HEK293 (cell line): ENCODE measurements around the gene KIR3DL2.
"Not testable (repeated sequence)": the region's sequence is repeated elsewhere in the genome, so short reads cannot be mapped to it uniquely, and the experiment has no call there.

Experiments used
- CTCF ChIA-PET: fragments of 350-600 bp; formaldehyde crosslinking; extraction: SDS; loops from one replicate; lab custom pipeline; 2021; ENCODE audit warnings: antibody characterized with exemption; lab: Yijun Ruan, JAX
- POLR2A ChIA-PET: fragments of 300-600 bp; formaldehyde crosslinking; extraction: SDS; loops from one replicate; lab custom pipeline; 2020; ENCODE audit warnings: antibody characterized with exemption, inconsistent platforms; lab: Yijun Ruan, JAX
- H3K27ac ChIP-seq: fragments of 200-500 bp; sonication (Bioruptor generic); 2 replicates; pipeline ENCODE4 v1.5.1; 2014; ENCODE audit warnings: low read depth, low read length, control low read depth, inconsistent platforms; ENCODE audit errors: extremely low read depth
- H3K36me3 ChIP-seq, 2 experiments: fragments of 200-500 bp in 1 of 2; sonication (Bioruptor generic) in 1 of 2; 1 replicate in 1 of 2; 2 replicates in 1 of 2; pipeline ENCODE4 v1.5.1; 2014 to 2017; ENCODE audit warnings: inconsistent platforms in 2 of 2, low read length in 2 of 2; ENCODE audit not compliant: control insufficient read depth in 2 of 2, insufficient read depth in 1 of 2
- H3K4me1 ChIP-seq: fragments of 200-500 bp; sonication (Bioruptor generic); 2 replicates; pipeline ENCODE4 v1.5.1; 2014; ENCODE audit warnings: mild to moderate bottlenecking, low read length, inconsistent platforms; ENCODE audit not compliant: control insufficient read depth, insufficient read depth
- H3K4me3 ChIP-seq: 2 replicates; pipeline ENCODE4 v1.5.1; 2011; ENCODE audit warnings: low read depth, mild to moderate bottlenecking, control low read depth, low read length, moderate library complexity
- H3K9me3 ChIP-seq: fragments of 200-500 bp; sonication (Bioruptor generic); 2 replicates; pipeline ENCODE4 v1.5.1; 2014; ENCODE audit warnings: low read depth, low read length, inconsistent platforms; ENCODE audit not compliant: control insufficient read depth, insufficient read depth
- GLI4 ChIP-seq: fragments of 450-650 bp; formaldehyde crosslinking; IDR thresholded peaks from 2 replicates; pipeline ENCODE4 v1.5.1; 2016; ENCODE audit warnings: missing biosample characterization, missing genetic modification characterization
- HOXC10 ChIP-seq: sonication (generic); formaldehyde crosslinking; IDR thresholded peaks from 2 replicates; pipeline ENCODE4 v1.8.1; 2023; ENCODE audit warnings: mild to moderate bottlenecking, missing genetic modification reagents
- RBAK ChIP-seq: fragments of 450-650 bp; formaldehyde crosslinking; IDR thresholded peaks from 2 replicates; pipeline ENCODE4 v1.5.1; 2016; ENCODE audit warnings: missing biosample characterization, missing genetic modification characterization
- ZBTB20 ChIP-seq: fragments of 450-650 bp; formaldehyde crosslinking; IDR thresholded peaks from 2 replicates; pipeline ENCODE4 v1.5.1; 2016; ENCODE audit warnings: missing biosample characterization, missing genetic modification characterization
- ZBTB48 ChIP-seq: fragments of 450-650 bp; formaldehyde crosslinking; IDR thresholded peaks from 2 replicates; pipeline ENCODE4 v1.5.1; 2016; ENCODE audit warnings: missing biosample characterization, missing genetic modification characterization
- ZNF133 ChIP-seq: fragments of 450-650 bp; formaldehyde crosslinking; IDR thresholded peaks from 2 replicates; pipeline ENCODE4 v1.5.1; 2016; ENCODE audit warnings: missing biosample characterization, missing genetic modification characterization
- ZNF138 ChIP-seq: fragments of 450-650 bp; formaldehyde crosslinking; IDR thresholded peaks from 2 replicates; pipeline ENCODE4 v1.5.1; 2016; ENCODE audit warnings: missing biosample characterization, missing genetic modification characterization, borderline replicate concordance
- ZNF140 ChIP-seq: fragments of 450-650 bp; formaldehyde crosslinking; IDR thresholded peaks from 2 replicates; pipeline ENCODE4 v1.5.1; 2016; ENCODE audit warnings: missing biosample characterization, missing genetic modification characterization
- ZNF175 ChIP-seq: fragments of 450-650 bp; formaldehyde crosslinking; IDR thresholded peaks from 2 replicates; pipeline ENCODE4 v1.5.1; 2016; ENCODE audit warnings: missing biosample characterization, missing genetic modification characterization
- ZNF19 ChIP-seq: fragments of 450-650 bp; formaldehyde crosslinking; IDR thresholded peaks from 2 replicates; pipeline ENCODE4; 2016; ENCODE audit warnings: missing biosample characterization, missing genetic modification characterization, low read depth
- ZNF37A ChIP-seq: fragments of 450-650 bp; IDR thresholded peaks from 2 replicates; pipeline ENCODE4 v1.5.1; 2018; ENCODE audit warnings: missing biosample characterization, missing genetic modification characterization
- ZNF394 ChIP-seq: fragments of 450-650 bp; formaldehyde crosslinking; IDR thresholded peaks from 2 replicates; pipeline ENCODE4 v1.5.1; 2016; ENCODE audit warnings: missing biosample characterization, missing genetic modification characterization, mild to moderate bottlenecking, moderate library complexity, borderline replicate concordance
- ZNF521 ChIP-seq: fragments of 450-650 bp; formaldehyde crosslinking; IDR thresholded peaks from 2 replicates; pipeline ENCODE4 v1.5.1; 2017; ENCODE audit warnings: missing biosample characterization, mild to moderate bottlenecking, missing genetic modification characterization
- ZNF529 ChIP-seq: fragments of 450-650 bp; formaldehyde crosslinking; IDR thresholded peaks from 2 replicates; pipeline ENCODE4 v1.5.1; 2017; ENCODE audit warnings: missing genetic modification characterization, missing biosample characterization; ENCODE audit not compliant: insufficient replicate concordance
- ZNF571 ChIP-seq: fragments of 450-650 bp; formaldehyde crosslinking; IDR thresholded peaks from 2 replicates; pipeline ENCODE4 v1.5.0; 2017; ENCODE audit warnings: missing biosample characterization, missing genetic modification characterization
- ZNF660 ChIP-seq: fragments of 450-650 bp; IDR thresholded peaks from 2 replicates; pipeline ENCODE4 v1.5.1; 2018; ENCODE audit warnings: missing biosample characterization, mild to moderate bottlenecking, missing genetic modification characterization
- ZNF792 ChIP-seq: fragments of 450-650 bp; formaldehyde crosslinking; IDR thresholded peaks from 2 replicates; pipeline ENCODE4 v1.5.1; 2016; ENCODE audit warnings: missing biosample characterization, missing genetic modification characterization
- ZNF843 ChIP-seq: fragments of 450-650 bp; formaldehyde crosslinking; IDR thresholded peaks from 2 replicates; pipeline ENCODE4 v1.5.1; 2016; ENCODE audit warnings: missing biosample characterization, missing genetic modification characterization
- TF ChIP-seq, protein P1 (sequence below): fragments of 450-650 bp; formaldehyde crosslinking; IDR thresholded peaks from 2 replicates; pipeline ENCODE4 v1.5.1; 2017; ENCODE audit warnings: missing biosample characterization, missing genetic modification characterization
- TF ChIP-seq, protein P2 (sequence below): fragments of 450-650 bp; formaldehyde crosslinking; IDR thresholded peaks from 2 replicates; pipeline ENCODE4 v1.5.1; 2016; ENCODE audit warnings: missing biosample characterization, missing genetic modification characterization, borderline replicate concordance

The KIR3DL2 gene

DNA sequence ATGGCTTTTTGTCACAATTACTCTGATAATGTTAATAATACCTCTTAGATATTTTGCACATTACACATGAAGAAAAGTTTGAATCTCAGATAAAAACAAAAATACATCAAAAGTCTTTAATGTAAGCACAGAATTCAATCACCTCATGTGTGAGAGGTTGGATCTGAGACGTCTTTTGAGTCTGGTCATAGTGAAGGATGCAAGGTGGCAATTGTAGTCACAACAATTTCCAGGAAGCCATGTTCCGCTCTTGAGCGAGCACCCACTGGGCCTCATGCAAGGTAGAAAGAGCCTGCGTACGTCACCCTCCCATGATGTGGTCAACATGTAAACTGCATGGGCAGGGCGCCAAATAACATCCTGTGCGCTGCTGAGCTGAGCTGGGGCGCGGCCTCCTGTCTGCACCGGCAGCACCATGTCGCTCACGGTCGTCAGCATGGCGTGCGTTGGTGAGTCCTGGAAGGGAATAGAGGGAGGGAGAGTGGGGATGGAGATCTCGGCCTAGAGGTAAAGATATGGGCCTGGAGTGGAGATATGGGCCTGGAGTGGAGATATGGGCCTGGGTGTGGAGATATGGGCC, at the start of gene KIR3DL2:
Gene KIR3DL2, plus strand, starts transcription at position 383 of the 580 bp plus-strand sequence. Its CDS starts 33 bp downstream, at position 416.
- CTCF ChIA-PET, POLR2A ChIA-PET, H3K9me3 ChIP-seq: not testable (repeated sequence)

DNA sequence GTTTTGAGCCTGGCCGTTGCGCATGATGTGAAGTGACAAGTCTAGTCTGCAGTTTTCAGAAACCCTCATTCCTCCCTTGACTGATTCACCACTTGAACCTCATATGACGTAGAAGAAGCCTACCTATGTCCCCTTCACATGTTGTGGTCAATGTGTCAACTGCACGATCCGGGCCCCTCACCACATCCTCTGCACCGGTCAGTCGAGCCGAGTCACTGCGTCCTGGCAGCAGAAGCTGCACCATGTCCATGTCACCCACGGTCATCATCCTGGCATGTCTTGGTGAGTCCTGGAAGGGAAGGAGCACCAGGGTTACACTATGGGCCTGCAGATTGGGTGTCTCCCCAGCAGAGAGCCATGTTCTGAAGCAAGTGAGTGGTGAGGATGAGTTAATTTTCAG, 46.8 kb upstream of the KIR3DL2 start, which contains the start of gene KIR2DL4:
Gene KIR2DL4, plus strand, starts transcription at position 201 of the 400 bp plus-strand sequence. Its CDS starts 42 bp downstream, at position 243.
- Histone ChIP-seq H3K4me3 (no peak within 1 kb of the TSS), H3K36me3 (no peaks in the 10 kb centered on the region), H3K4me1 (no peaks in the 10 kb centered on the region), H3K9me3 (no peaks in the 10 kb centered on the region), H3K27ac (no peak within 1 kb of the TSS)
- CTCF ChIA-PET: interaction anchor here (0.8 kb wide), 1 partner anchor 78 kb away, joined by 3 read pairs; no protein-coding TSS in a partner anchor
- POLR2A ChIA-PET: no interaction called here
- TF ChIP-seq ZNF571 (no peak), ZNF19 (tag by site-specific recombination) (no peak)

More for the DNA sequence above, at the start of gene KIR3DL2:
- H3K4me1 ChIP-seq, H3K36me3 ChIP-seq, H3K27ac ChIP-seq, H3K4me3 ChIP-seq: not testable (repeated sequence)

DNA sequence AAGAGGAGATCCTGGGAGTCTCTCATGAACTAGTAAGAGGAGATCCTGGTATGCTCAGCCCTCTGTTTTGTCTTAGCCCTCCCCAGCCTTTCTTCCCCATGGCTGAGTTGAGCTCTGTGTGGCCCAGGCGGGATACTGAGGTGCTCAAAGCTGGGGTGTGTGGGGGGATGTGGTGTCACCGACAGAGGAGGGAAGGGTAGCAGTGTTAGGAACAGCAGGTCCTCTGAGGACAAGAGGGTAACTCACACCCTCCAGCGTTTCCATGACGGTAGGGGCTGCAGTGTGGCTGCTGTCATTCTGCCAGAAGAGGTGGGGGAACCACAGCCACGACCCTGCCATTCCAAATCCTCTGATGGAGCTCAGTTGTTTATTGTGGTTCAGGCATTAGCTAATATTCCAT, 46.1 kb upstream of the KIR3DL2 start:
- no peaks in the 10 kb centered on the region for H3K36me3 ChIP-seq
- no peaks in the 10 kb centered on the region for H3K9me3 ChIP-seq
- TF ChIP-seq ZNF529 (no peak), HOXC10 (CRISPR knock-in tag) (no peak), ZBTB48 (no peak), ZNF521 (no peak), ZNF843 (no peak), ZBTB20 (tag by site-specific recombination) (no peak), ZNF138 (tag by site-specific recombination) (no peak), ZNF140 (tag by site-specific recombination) (no peak)
- TF ChIP-seq, protein P1, sequence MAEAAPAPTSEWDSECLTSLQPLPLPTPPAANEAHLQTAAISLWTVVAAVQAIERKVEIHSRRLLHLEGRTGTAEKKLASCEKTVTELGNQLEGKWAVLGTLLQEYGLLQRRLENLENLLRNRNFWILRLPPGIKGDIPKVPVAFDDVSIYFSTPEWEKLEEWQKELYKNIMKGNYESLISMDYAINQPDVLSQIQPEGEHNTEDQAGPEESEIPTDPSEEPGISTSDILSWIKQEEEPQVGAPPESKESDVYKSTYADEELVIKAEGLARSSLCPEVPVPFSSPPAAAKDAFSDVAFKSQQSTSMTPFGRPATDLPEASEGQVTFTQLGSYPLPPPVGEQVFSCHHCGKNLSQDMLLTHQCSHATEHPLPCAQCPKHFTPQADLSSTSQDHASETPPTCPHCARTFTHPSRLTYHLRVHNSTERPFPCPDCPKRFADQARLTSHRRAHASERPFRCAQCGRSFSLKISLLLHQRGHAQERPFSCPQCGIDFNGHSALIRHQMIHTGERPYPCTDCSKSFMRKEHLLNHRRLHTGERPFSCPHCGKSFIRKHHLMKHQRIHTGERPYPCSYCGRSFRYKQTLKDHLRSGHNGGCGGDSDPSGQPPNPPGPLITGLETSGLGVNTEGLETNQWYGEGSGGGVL (tag by site-specific recombination): no peak
- H3K4me3 ChIP-seq: no peak overlapping the region
- H3K27ac ChIP-seq: no peak overlapping the region
- CTCF ChIA-PET: interaction anchor here (0.8 kb wide), 1 partner anchor 77 kb away, joined by 3 read pairs; no protein-coding TSS in a partner anchor
- H3K4me1 ChIP-seq: no peaks in the 10 kb centered on the region
- POLR2A ChIA-PET: no interaction called here

DNA sequence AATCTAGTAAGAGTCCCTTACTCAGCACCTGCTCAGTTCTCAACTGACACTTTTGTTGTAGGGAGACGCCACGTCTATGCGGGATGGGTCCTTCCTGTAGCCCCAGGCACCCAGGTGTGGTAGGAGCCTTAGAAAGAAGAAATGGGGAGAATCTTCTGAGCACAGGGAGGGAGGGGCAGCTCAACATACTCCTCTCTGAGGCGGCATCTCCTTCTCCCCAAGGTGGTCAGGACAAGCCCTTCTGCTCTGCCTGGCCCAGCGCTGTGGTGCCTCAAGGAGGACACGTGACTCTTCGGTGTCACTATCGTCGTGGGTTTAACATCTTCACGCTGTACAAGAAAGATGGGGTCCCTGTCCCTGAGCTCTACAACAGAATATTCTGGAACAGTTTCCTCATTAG, 45.7 kb upstream of the KIR3DL2 start:
- ChIA-PET POLR2A (no interaction called here), CTCF (no interaction called here)
- TF ChIP-seq ZNF660 (tag by site-specific recombination) (no peak), RBAK (no peak), ZNF792 (tag by site-specific recombination) (no peak), ZNF37A (no peak), ZNF175 (tag by site-specific recombination) (no peak), GLI4 (tag by site-specific recombination) (no peak), ZNF394 (no peak), ZNF133 (tag by site-specific recombination) (no peak)
- TF ChIP-seq, protein P2, sequence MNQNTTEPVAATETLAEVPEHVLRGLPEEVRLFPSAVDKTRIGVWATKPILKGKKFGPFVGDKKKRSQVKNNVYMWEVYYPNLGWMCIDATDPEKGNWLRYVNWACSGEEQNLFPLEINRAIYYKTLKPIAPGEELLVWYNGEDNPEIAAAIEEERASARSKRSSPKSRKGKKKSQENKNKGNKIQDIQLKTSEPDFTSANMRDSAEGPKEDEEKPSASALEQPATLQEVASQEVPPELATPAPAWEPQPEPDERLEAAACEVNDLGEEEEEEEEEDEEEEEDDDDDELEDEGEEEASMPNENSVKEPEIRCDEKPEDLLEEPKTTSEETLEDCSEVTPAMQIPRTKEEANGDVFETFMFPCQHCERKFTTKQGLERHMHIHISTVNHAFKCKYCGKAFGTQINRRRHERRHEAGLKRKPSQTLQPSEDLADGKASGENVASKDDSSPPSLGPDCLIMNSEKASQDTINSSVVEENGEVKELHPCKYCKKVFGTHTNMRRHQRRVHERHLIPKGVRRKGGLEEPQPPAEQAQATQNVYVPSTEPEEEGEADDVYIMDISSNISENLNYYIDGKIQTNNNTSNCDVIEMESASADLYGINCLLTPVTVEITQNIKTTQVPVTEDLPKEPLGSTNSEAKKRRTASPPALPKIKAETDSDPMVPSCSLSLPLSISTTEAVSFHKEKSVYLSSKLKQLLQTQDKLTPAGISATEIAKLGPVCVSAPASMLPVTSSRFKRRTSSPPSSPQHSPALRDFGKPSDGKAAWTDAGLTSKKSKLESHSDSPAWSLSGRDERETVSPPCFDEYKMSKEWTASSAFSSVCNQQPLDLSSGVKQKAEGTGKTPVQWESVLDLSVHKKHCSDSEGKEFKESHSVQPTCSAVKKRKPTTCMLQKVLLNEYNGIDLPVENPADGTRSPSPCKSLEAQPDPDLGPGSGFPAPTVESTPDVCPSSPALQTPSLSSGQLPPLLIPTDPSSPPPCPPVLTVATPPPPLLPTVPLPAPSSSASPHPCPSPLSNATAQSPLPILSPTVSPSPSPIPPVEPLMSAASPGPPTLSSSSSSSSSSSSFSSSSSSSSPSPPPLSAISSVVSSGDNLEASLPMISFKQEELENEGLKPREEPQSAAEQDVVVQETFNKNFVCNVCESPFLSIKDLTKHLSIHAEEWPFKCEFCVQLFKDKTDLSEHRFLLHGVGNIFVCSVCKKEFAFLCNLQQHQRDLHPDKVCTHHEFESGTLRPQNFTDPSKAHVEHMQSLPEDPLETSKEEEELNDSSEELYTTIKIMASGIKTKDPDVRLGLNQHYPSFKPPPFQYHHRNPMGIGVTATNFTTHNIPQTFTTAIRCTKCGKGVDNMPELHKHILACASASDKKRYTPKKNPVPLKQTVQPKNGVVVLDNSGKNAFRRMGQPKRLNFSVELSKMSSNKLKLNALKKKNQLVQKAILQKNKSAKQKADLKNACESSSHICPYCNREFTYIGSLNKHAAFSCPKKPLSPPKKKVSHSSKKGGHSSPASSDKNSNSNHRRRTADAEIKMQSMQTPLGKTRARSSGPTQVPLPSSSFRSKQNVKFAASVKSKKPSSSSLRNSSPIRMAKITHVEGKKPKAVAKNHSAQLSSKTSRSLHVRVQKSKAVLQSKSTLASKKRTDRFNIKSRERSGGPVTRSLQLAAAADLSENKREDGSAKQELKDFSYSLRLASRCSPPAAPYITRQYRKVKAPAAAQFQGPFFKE (tag by site-specific recombination): no peak
- H3K27ac ChIP-seq: no peak overlapping the region
- H3K9me3 ChIP-seq: no peaks in the 10 kb centered on the region
- no peak overlapping the region for H3K4me3 ChIP-seq
- no peaks in the 10 kb centered on the region for H3K36me3 ChIP-seq
- H3K4me1 ChIP-seq: no peaks in the 10 kb centered on the region
